ENCODE data around the gene TLK1.

- TF ChIP-seq EZH2 (IDR thresholded peaks at IDR 0.05; ENCODE audit: borderline replicate concordance, control insufficient read depth, low read depth, low read length) (no peak), NR2F1 (conservative IDR thresholded peaks at IDR 0.05) (peak; percentile 45), EP300 (IDR thresholded peaks at IDR 0.05; ENCODE audit: borderline replicate concordance in 1 of 2, control insufficient read depth in 1 of 2, low read depth in 2 of 2, low read length in 2 of 2) (no peak), CTCF (IDR thresholded peaks at IDR 0.05 in 2 of 3, conservative IDR thresholded peaks at IDR 0.05 in 1 of 3; ENCODE audit: control insufficient read depth in 2 of 3, extremely low read depth in 1 of 3, insufficient read depth in 1 of 3, low read depth in 3 of 3, low read length in 3 of 3) (peak in 1 of 3 experiments; percentile 14; a peak in 1 of 6 replicates)
Observed at GRCh38 chr2:171160119-171160955, at the start of gene TLK1.
